ENCODE measurements around the gene PTPRG.

Gene PTPRG

DNA sequence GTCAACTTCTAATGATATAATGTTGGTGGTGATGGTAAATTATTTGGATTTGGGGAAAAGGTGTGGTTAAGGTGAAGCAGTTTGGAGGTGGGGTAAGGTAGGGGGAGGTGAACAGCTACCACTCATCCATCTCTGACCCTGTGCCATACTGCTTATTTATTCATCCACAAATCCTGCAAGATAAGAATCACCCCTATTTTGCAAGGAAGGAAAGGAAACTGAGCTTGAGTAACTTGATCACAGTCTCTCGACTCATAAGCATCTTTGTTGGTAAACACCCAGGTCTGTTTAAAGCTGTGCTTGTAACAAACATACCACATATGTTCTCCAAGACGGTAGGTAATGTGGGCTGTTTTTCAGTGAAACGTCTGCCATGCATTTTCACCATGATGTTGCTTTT lies 67.3 kb downstream of the PTPRG start:
- H4K91ac ChIP-seq (ENCODE audit: low read depth, low read length) = no peak overlapping the region
- DNase-seq = no peak
- no peak overlapping the region for H3K27ac ChIP-seq (ENCODE audit: low read depth, low read length)
- H4K12ac ChIP-seq (ENCODE audit: low read depth, low read length) = no peak overlapping the region
- no peak overlapping the region for H3K18ac ChIP-seq (ENCODE audit: low read length)
- no peak overlapping the region for H3K4ac ChIP-seq (ENCODE audit: low read depth, low read length)
- no peak overlapping the region for H3K4me2 ChIP-seq (ENCODE audit: low read length)
- no peak overlapping the region for H3K9ac ChIP-seq (ENCODE audit: low read length)
- H3K14ac ChIP-seq (ENCODE audit: low read length) = no peak overlapping the region
- H3K9me3 ChIP-seq (ENCODE audit: insufficient read depth, low read depth, low read length) = no peaks in the 10 kb centered on the region
- no peak overlapping the region for H2AFZ ChIP-seq (ENCODE audit: insufficient read depth, low read length, poor library complexity)
- H4K8ac ChIP-seq (ENCODE audit: low read depth, low read length) = no peak overlapping the region
- no peak overlapping the region for H3K4me3 ChIP-seq (ENCODE audit: low read depth, low read length)
- no peaks in the 10 kb centered on the region for H3K79me1 ChIP-seq (ENCODE audit: low read length)
- H3K79me2 ChIP-seq (ENCODE audit: control insufficient read depth, insufficient read depth, low read length, poor library complexity) = no peaks in the 10 kb centered on the region
- no peaks in the 10 kb centered on the region for H3K27me3 ChIP-seq (ENCODE audit: insufficient read depth, low read length)
- no peak overlapping the region for H2AK5ac ChIP-seq (ENCODE audit: low read length)
- no CpG with 5 or more reads among the region's 3 CpGs for WGBS (ENCODE audit: extremely low coverage, insufficient coverage, insufficient read length)
- no peak overlapping the region for H2BK12ac ChIP-seq (ENCODE audit: low read length)
- H2BK5ac ChIP-seq (ENCODE audit: low read depth, low read length, poor library complexity) = no peak overlapping the region
- no peak overlapping the region for H3K23ac ChIP-seq (ENCODE audit: low read length)
- no peak overlapping the region for H2BK120ac ChIP-seq (ENCODE audit: insufficient read depth, low read length, poor library complexity)
- no peaks in the 10 kb centered on the region for H3K36me3 ChIP-seq (ENCODE audit: control insufficient read depth in 1 of 2, insufficient read depth in 2 of 2, low read length in 2 of 2)
- no peaks in the 10 kb centered on the region for H3K4me1 ChIP-seq (ENCODE audit: control insufficient read depth in 1 of 2, insufficient read depth in 2 of 2, low read length in 2 of 2)

DNA sequence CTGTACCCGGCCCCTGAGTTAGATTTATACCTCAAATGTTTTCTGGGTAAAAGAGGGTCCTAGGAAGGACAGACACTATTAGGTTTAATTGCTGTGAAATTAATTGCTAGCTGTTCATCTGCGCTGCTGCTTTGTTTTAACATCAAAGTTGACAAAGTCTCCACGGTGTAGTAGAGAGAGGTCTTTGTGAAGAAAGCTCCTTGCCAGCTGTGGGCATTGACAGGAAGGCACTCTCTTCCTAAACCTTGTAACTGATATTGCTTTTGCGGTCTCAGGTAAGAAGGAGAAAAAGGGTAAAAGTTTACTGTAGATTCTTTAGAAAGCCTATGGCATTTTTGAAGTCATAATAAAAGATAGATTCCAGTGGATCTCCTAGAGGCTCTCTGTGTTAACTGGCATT lies 68.1 kb downstream of the PTPRG start:
- H3K36me3 ChIP-seq (ENCODE audit: control insufficient read depth in 1 of 2, insufficient read depth in 2 of 2, low read length in 2 of 2) = no peaks in the 10 kb centered on the region
- H3K23ac ChIP-seq (ENCODE audit: low read length) = no peak overlapping the region
- no peak overlapping the region for H3K4ac ChIP-seq (ENCODE audit: low read depth, low read length)
- H3K79me1 ChIP-seq (ENCODE audit: low read length) = no peaks in the 10 kb centered on the region
- H3K18ac ChIP-seq (ENCODE audit: low read length) = no peak overlapping the region
- no peak overlapping the region for H4K91ac ChIP-seq (ENCODE audit: low read depth, low read length)
- H3K9ac ChIP-seq (ENCODE audit: low read length) = no peak overlapping the region
- H2BK120ac ChIP-seq (ENCODE audit: insufficient read depth, low read length, poor library complexity) = no peak overlapping the region
- H2AK5ac ChIP-seq (ENCODE audit: low read length) = no peak overlapping the region
- no peak overlapping the region for H3K4me2 ChIP-seq (ENCODE audit: low read length)
- WGBS (ENCODE audit: extremely low coverage, insufficient coverage, insufficient read length) = no CpG with 5 or more reads among the region's 4 CpGs
- DNase-seq = no peak
- no peak overlapping the region for H3K14ac ChIP-seq (ENCODE audit: low read length)
- H3K27me3 ChIP-seq (ENCODE audit: insufficient read depth, low read length) = no peaks in the 10 kb centered on the region
- no peaks in the 10 kb centered on the region for H3K79me2 ChIP-seq (ENCODE audit: control insufficient read depth, insufficient read depth, low read length, poor library complexity)
- no peak overlapping the region for H4K12ac ChIP-seq (ENCODE audit: low read depth, low read length)
- H2BK12ac ChIP-seq (ENCODE audit: low read length) = no peak overlapping the region
- no peak overlapping the region for H2AFZ ChIP-seq (ENCODE audit: insufficient read depth, low read length, poor library complexity)
- no peak overlapping the region for H4K8ac ChIP-seq (ENCODE audit: low read depth, low read length)
- no peaks in the 10 kb centered on the region for H3K9me3 ChIP-seq (ENCODE audit: insufficient read depth, low read depth, low read length)
- H2BK5ac ChIP-seq (ENCODE audit: low read depth, low read length, poor library complexity) = no peak overlapping the region
- H3K4me3 ChIP-seq (ENCODE audit: low read depth, low read length) = no peak overlapping the region
- no peak overlapping the region for H3K27ac ChIP-seq (ENCODE audit: low read depth, low read length)
- H3K4me1 ChIP-seq (ENCODE audit: control insufficient read depth in 1 of 2, insufficient read depth in 2 of 2, low read length in 2 of 2) = no peaks in the 10 kb centered on the region

DNA sequence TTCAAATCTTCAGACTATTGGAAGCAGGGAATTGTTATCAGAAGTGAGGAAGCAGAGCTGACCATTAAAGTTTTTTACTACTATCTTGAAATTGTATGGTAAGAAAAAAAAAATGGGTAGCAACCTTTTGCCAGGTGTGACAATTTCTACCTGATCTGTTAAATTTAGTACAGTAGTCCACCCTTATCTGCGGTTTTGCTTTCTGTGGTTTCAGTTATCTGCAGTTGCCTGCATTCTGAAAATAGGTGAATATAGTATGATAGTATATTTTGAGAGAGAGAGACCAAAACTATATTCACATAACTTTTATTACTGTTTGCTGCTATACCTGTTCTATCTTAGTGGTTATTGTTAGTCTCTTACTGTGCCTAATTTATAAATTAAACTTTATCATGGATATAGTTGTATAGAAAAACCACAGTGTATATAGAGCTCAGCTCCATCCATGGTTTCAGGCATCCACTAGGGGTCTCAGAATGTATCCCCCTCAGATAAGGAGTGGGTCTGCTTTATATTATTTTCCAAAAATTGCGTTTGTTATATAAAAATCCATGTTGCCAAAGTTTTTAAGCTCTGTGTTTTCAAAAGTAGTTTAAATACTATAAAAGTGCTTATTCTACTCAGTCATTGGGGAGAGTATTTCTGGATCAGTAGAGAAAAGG lies 69.9 kb downstream of the PTPRG start:
- Histone ChIP-seq H3K18ac (ENCODE audit: low read length) (no peak overlapping the region), H3K4me1 (ENCODE audit: control insufficient read depth in 1 of 2, insufficient read depth in 2 of 2, low read length in 2 of 2) (no peaks in the 10 kb centered on the region), H3K9me3 (ENCODE audit: insufficient read depth, low read depth, low read length) (no peaks in the 10 kb centered on the region), H3K27ac (ENCODE audit: low read depth, low read length) (no peak overlapping the region), H4K91ac (ENCODE audit: low read depth, low read length) (no peak overlapping the region), H3K79me1 (ENCODE audit: low read length) (no peaks in the 10 kb centered on the region), H2AK5ac (ENCODE audit: low read length) (no peak overlapping the region), H3K4me3 (ENCODE audit: low read depth, low read length) (no peak overlapping the region), H3K27me3 (ENCODE audit: insufficient read depth, low read length) (no peaks in the 10 kb centered on the region), H3K36me3 (ENCODE audit: control insufficient read depth in 1 of 2, insufficient read depth in 2 of 2, low read length in 2 of 2) (no peaks in the 10 kb centered on the region), H3K9ac (ENCODE audit: low read length) (no peak overlapping the region), H3K4me2 (ENCODE audit: low read length) (no peak overlapping the region), H3K79me2 (ENCODE audit: control insufficient read depth, insufficient read depth, low read length, poor library complexity) (no peaks in the 10 kb centered on the region), H2BK12ac (ENCODE audit: low read length) (no peak overlapping the region), H4K12ac (ENCODE audit: low read depth, low read length) (no peak overlapping the region), H2AFZ (ENCODE audit: insufficient read depth, low read length, poor library complexity) (no peak overlapping the region), H3K4ac (ENCODE audit: low read depth, low read length) (no peak overlapping the region), H2BK120ac (ENCODE audit: insufficient read depth, low read length, poor library complexity) (no peak overlapping the region), H4K8ac (ENCODE audit: low read depth, low read length) (no peak overlapping the region), H2BK5ac (ENCODE audit: low read depth, low read length, poor library complexity) (no peak overlapping the region), H3K14ac (ENCODE audit: low read length) (no peak overlapping the region), H3K23ac (ENCODE audit: low read length) (no peak overlapping the region)
- no CpG with 5 or more reads among the region's 2 CpGs for WGBS (ENCODE audit: extremely low coverage, insufficient coverage, insufficient read length)
- DNase-seq = no peak

DNA sequence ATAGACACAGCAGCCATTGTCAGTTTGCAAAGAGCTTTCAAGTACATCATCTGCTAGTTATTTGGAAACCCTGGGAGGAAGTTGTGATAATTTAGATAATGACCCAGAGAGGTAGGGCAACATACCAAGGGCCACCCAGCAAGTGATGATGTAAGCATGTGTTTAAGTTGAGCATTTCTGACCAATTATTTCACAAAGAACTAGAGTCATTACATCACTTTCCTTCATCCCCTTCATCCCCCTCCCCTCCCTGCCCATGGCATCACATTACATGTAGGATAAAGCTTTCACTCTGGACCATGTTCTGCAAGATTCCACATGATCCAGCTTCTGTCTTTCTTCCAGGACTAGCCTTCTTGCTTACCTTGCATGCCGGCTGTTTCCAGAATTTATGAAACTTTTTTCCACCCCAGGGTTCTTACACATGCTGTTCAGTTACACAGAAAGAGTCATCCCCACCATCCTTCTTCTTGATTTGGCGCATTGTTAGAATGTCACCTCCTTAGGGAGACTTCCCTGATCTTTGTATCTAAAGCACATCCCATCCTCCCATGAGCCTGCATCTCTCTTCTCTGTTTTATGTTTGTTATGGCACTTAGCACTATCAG lies 71.3 kb downstream of the PTPRG start:
- Histone ChIP-seq H3K9ac (ENCODE audit: low read length) (no peak overlapping the region), H3K4me1 (ENCODE audit: control insufficient read depth in 1 of 2, insufficient read depth in 2 of 2, low read length in 2 of 2) (peaks cover 2 to 3% of the 10 kb centered on the region in 2 experiments), H2BK5ac (ENCODE audit: low read depth, low read length, poor library complexity) (no peak overlapping the region), H3K4ac (ENCODE audit: low read depth, low read length) (no peak overlapping the region), H3K18ac (ENCODE audit: low read length) (no peak overlapping the region), H2BK12ac (ENCODE audit: low read length) (no peak overlapping the region), H3K79me1 (ENCODE audit: low read length) (no peaks in the 10 kb centered on the region), H3K79me2 (ENCODE audit: control insufficient read depth, insufficient read depth, low read length, poor library complexity) (no peaks in the 10 kb centered on the region), H3K4me3 (ENCODE audit: low read depth, low read length) (no peak overlapping the region), H2AK5ac (ENCODE audit: low read length) (no peak overlapping the region), H3K23ac (ENCODE audit: low read length) (no peak overlapping the region), H4K8ac (ENCODE audit: low read depth, low read length) (no peak overlapping the region), H3K27me3 (ENCODE audit: insufficient read depth, low read length) (no peaks in the 10 kb centered on the region), H3K4me2 (ENCODE audit: low read length) (no peak overlapping the region), H4K91ac (ENCODE audit: low read depth, low read length) (no peak overlapping the region), H3K27ac (ENCODE audit: low read depth, low read length) (no peak overlapping the region), H3K36me3 (ENCODE audit: control insufficient read depth in 1 of 2, insufficient read depth in 2 of 2, low read length in 2 of 2) (no peaks in the 10 kb centered on the region), H4K12ac (ENCODE audit: low read depth, low read length) (no peak overlapping the region), H2AFZ (ENCODE audit: insufficient read depth, low read length, poor library complexity) (no peak overlapping the region), H3K9me3 (ENCODE audit: insufficient read depth, low read depth, low read length) (no peaks in the 10 kb centered on the region), H3K14ac (ENCODE audit: low read length) (no peak overlapping the region), H2BK120ac (ENCODE audit: insufficient read depth, low read length, poor library complexity) (no peak overlapping the region)
- WGBS (ENCODE audit: extremely low coverage, insufficient coverage, insufficient read length) = no CpG with 5 or more reads among the region's 2 CpGs
- peak; percentile 55 to 87 for DNase-seq
